ENCODE data around the gene ASS1. TPM values are rescaled to one million over a fixed set of nuclear protein-coding genes. Genes with fewer than 3 reads are reported as not detected.

ASS1 gene
- total and polyA plus RNA-seq, 2 donors (not counting 1 experiment from before 2014, with no cell fraction given), result 0.30 to 0.44 TPM

DNA sequence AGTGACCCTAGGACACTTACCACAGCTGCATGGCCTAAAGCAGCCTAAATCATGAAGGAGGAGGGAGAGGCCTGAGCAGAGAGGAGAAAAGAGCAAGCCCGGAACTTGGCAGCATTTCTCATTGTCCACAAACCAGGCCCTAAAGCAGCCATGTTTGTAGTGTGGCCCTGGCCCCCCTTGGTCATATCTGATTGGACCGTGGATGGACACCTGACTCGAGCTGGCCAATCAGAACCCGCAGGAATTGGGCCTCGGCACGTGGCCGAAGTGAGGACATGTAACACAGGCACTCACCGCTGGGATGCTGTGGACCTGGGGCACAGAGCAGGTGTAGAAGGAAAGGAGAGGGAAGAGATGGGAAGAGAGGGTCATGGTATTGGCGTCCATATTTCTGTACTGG lies 56.9 kb downstream of the ASS1 start:
- no peaks in the 10 kb centered on the region for H4K20me1 ChIP-seq (ENCODE audit: control insufficient read depth, insufficient read depth, low read length, poor library complexity, severe bottlenecking)
- no peak overlapping the region for H3K4me2 ChIP-seq (replicated peaks; ENCODE audit: low read depth, low read length, poor library complexity, severe bottlenecking)
- no peak overlapping the region for H2AFZ ChIP-seq (ENCODE audit: insufficient read depth, low read depth, low read length, poor library complexity, severe bottlenecking)
- H3K27ac Mint-ChIP-seq, result no peak overlapping the region
- peaks cover 0 to 2% (median 0%) of the 10 kb centered on the region in 4 experiments for H3K27me3 ChIP-seq (replicated peaks in 1 of 4; ENCODE audit: control extremely low read depth in 1 of 4, control insufficient read depth in 3 of 4, insufficient read depth in 4 of 4, low read length in 3 of 4)
- TF ChIP-seq, protein P1, sequence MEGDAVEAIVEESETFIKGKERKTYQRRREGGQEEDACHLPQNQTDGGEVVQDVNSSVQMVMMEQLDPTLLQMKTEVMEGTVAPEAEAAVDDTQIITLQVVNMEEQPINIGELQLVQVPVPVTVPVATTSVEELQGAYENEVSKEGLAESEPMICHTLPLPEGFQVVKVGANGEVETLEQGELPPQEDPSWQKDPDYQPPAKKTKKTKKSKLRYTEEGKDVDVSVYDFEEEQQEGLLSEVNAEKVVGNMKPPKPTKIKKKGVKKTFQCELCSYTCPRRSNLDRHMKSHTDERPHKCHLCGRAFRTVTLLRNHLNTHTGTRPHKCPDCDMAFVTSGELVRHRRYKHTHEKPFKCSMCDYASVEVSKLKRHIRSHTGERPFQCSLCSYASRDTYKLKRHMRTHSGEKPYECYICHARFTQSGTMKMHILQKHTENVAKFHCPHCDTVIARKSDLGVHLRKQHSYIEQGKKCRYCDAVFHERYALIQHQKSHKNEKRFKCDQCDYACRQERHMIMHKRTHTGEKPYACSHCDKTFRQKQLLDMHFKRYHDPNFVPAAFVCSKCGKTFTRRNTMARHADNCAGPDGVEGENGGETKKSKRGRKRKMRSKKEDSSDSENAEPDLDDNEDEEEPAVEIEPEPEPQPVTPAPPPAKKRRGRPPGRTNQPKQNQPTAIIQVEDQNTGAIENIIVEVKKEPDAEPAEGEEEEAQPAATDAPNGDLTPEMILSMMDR (IDR thresholded peaks at IDR 0.05), result no peak
- no peak for TF ChIP-seq EZH2 (IDR thresholded peaks at IDR 0.05; ENCODE audit: borderline replicate concordance, insufficient read depth, low read depth, low read length, poor library complexity, severe bottlenecking)
- no peak for DNase-seq
- H3K4me3 ChIP-seq (ENCODE audit: control extremely low read depth in 1 of 5, extremely low read depth in 1 of 5, insufficient read depth in 1 of 5, low read depth in 2 of 5, low read length in 4 of 5), result no peak overlapping the region
- no peak for ATAC-seq (ENCODE audit: low read depth)
- H3K27me3 Mint-ChIP-seq, result peaks cover 5% of the 10 kb centered on the region
- no peaks in the 10 kb centered on the region for H3K4me1 Mint-ChIP-seq
- POLR2A ChIA-PET, result no interaction called here
- no peak overlapping the region for H3K4me3 Mint-ChIP-seq
- H3K9me3 Mint-ChIP-seq (ENCODE audit: insufficient read depth), result no peaks in the 10 kb centered on the region
- H3K9me3 ChIP-seq (ENCODE audit: control extremely low read depth in 1 of 3, control insufficient read depth in 2 of 3, insufficient read depth in 1 of 3, low read length in 2 of 3), result no peaks in the 10 kb centered on the region
- CTCF ChIA-PET, result no interaction called here
- no peaks in the 10 kb centered on the region for H3K4me1 ChIP-seq (ENCODE audit: control insufficient read depth in 2 of 2, insufficient read depth in 2 of 2, low read length in 2 of 2)
- 92% methylated on average over 9 of the region's 9 CpGs for WGBS (ENCODE audit: insufficient coverage)
- no peaks in the 10 kb centered on the region for H3K36me3 ChIP-seq (replicated peaks in 1 of 2; ENCODE audit: control extremely low read depth in 1 of 2, control insufficient read depth in 1 of 2, extremely low read depth in 1 of 2, insufficient read depth in 2 of 2, low read length in 1 of 2)
- H3K27ac ChIP-seq (ENCODE audit: low read length in 2 of 2), result no peak overlapping the region
- H3K79me2 ChIP-seq (ENCODE audit: control insufficient read depth, insufficient read depth, low read length), result no peaks in the 10 kb centered on the region
- no peak overlapping the region for H3K9ac ChIP-seq (ENCODE audit: low read length)
- intact Hi-C loops (cut with micrococcal nuclease), result no loop called here

DNA sequence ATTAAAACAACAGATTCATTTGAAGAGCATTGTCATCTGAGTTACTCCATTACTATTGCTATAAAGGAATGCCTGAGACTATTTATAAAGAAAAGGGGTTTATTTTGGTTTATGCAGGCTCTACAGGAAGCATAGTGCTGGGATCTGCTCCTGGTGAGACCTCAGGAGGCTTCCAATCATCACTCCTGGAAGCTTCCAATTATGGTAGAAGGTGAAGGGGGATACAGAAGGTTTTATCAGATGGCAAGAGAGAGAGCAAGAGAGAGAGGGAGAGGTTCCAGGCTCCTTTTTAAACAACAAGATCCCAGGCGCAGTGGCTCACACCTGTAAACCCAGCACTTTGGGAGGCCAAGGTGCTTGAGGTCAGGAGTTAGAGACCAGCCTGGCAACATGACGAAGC lies 63.5 kb downstream of the ASS1 start:
- TF ChIP-seq, protein P1 (IDR thresholded peaks at IDR 0.05), result no peak
- TF ChIP-seq EZH2 (IDR thresholded peaks at IDR 0.05; ENCODE audit: borderline replicate concordance, insufficient read depth, low read depth, low read length, poor library complexity, severe bottlenecking), result no peak
- no peak overlapping the region for H2AFZ ChIP-seq (ENCODE audit: insufficient read depth, low read depth, low read length, poor library complexity, severe bottlenecking)
- no peak overlapping the region for H3K27ac ChIP-seq (ENCODE audit: low read length in 2 of 2)
- H3K4me1 ChIP-seq (ENCODE audit: control insufficient read depth in 2 of 2, insufficient read depth in 2 of 2, low read length in 2 of 2), result no peaks in the 10 kb centered on the region
- Mint-ChIP-seq H3K4me1 (no peaks in the 10 kb centered on the region), H3K4me3 (no peak overlapping the region), H3K27me3 (peaks cover 12% of the 10 kb centered on the region), H3K27ac (no peak overlapping the region), H3K9me3 (ENCODE audit: insufficient read depth) (peaks cover 9% of the 10 kb centered on the region)
- H3K9me3 ChIP-seq (ENCODE audit: control extremely low read depth in 1 of 3, control insufficient read depth in 2 of 3, insufficient read depth in 1 of 3, low read length in 2 of 3), result peaks cover 0 to 12% (median 0%) of the 10 kb centered on the region in 3 donors
- DNase-seq (no peak), ATAC-seq (ENCODE audit: low read depth) (no peak)
- no peak overlapping the region for H3K4me2 ChIP-seq (replicated peaks; ENCODE audit: low read depth, low read length, poor library complexity, severe bottlenecking)
- no peaks in the 10 kb centered on the region for H3K27me3 ChIP-seq (replicated peaks in 1 of 4; ENCODE audit: control extremely low read depth in 1 of 4, control insufficient read depth in 3 of 4, insufficient read depth in 4 of 4, low read length in 3 of 4)
- H3K79me2 ChIP-seq (ENCODE audit: control insufficient read depth, insufficient read depth, low read length), result no peaks in the 10 kb centered on the region
- no peak overlapping the region for H3K4me3 ChIP-seq (ENCODE audit: control extremely low read depth in 1 of 5, extremely low read depth in 1 of 5, insufficient read depth in 1 of 5, low read depth in 2 of 5, low read length in 4 of 5)
- intact Hi-C loops (cut with micrococcal nuclease), result no loop called here
- no peaks in the 10 kb centered on the region for H3K36me3 ChIP-seq (replicated peaks in 1 of 2; ENCODE audit: control extremely low read depth in 1 of 2, control insufficient read depth in 1 of 2, extremely low read depth in 1 of 2, insufficient read depth in 2 of 2, low read length in 1 of 2)
- POLR2A ChIA-PET, result no interaction called here
- CTCF ChIA-PET, result no interaction called here
- no peak overlapping the region for H3K9ac ChIP-seq (ENCODE audit: low read length)
- WGBS (ENCODE audit: insufficient coverage), result 100% methylated on average over 1 of the region's 2 CpGs
- no peaks in the 10 kb centered on the region for H4K20me1 ChIP-seq (ENCODE audit: control insufficient read depth, insufficient read depth, low read length, poor library complexity, severe bottlenecking)
